SHP77 treated with DMSO at 0.1 percent for 48 hours (cell line): ENCODE data around the gene PMM1.
A peak's percentile ranks its signal among the peaks of the same experiment; 100 is the strongest.

Source experiments
- DNase-seq: peaks from one replicate; lab custom pipeline; 2025; lab: John Stamatoyannopoulos, UW

The PMM1 gene

GRCh38 chr22:41538583-41538982 lies 51.1 kb downstream of the PMM1 start:
- no peak for DNase-seq

- no peak for DNase-seq
Measured at GRCh38 chr22:41537203-41537602, 52.4 kb downstream of the PMM1 start.

GRCh38 chr22:41535244-41535643 lies 54.4 kb downstream of the PMM1 start:
- DNase-seq = no peak

- no peak for DNase-seq
Measured at GRCh38 chr22:41534219-41534618, 55.4 kb downstream of the PMM1 start.

GRCh38 chr22:41532908-41533825 lies 56.5 kb downstream of the PMM1 start:
- peak; percentile 7 for DNase-seq

DNA sequence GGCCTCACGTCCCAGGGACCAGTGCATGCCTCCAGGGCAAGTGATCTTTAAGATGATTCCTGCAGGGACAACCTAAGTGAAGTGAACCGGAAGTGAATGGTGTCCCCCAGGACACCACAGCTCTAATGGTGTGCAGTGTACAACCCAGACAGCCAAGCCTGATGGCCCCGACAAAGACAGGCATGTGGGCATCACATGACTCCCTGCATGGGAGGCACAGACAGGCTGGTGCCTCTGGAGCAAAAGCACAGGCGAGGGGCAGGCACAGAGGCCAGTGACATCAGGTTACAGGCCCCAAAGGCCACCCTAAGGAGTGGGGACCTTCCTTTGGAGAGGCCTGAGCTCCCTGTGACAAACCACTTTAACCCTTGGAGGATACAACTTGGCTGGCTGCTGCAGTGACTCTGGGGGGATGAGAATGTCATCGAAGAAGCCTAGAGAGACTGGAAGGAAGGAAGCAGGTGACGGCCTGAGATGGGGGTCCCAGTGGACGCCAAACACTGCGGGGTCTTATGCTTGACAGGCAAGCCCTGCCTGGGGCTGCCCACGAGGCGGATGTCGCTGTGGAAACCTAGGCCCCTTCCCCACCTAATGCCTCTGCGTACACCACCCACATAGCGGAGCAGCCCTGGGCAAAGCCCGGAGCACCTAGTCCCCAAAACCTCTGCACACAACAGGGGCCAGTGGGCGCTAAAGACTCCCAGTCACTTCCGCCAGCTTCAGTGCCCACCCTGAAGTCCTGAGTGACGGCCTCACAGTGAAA lies 57.7 kb downstream of the PMM1 start:
- no peak for DNase-seq

GRCh38 chr22:41530890-41531714 lies 58.5 kb downstream of the PMM1 start:
- no peak for DNase-seq

- DNase-seq = no peak
Measured at GRCh38 chr22:41528938-41529561, 60.6 kb downstream of the PMM1 start.

GRCh38 chr22:41528132-41528766 lies 61.4 kb downstream of the PMM1 start:
- no peak for DNase-seq
